HG03565 (cell line): Measurements from ENCODE around the gene ZNF74.
"Not testable (repeated sequence)": the region's sequence is repeated elsewhere in the genome, so short reads cannot be mapped to it uniquely, and the experiment has no call there.

ENCODE experiments used
- ATAC-seq: cut with Tn5 transposase; IDR thresholded peaks from one replicate; pipeline ENCODE4 v1.9.1; 2021; ENCODE audit warnings: mild to moderate bottlenecking, moderate library complexity; ENCODE audit not compliant: unreplicated experiment

ZNF74 gene

GRCh38 chr22:20441631-20442484 is 47.9 kb downstream of the ZNF74 start:
- ATAC-seq = no peak

GRCh38 chr22:20442485-20443284 is 48.7 kb downstream of the ZNF74 start:
- ATAC-seq = no peak

- ATAC-seq = no peak
Measured at GRCh38 chr22:20444325-20444724, 50.4 kb downstream of the ZNF74 start.

GRCh38 chr22:20446383-20446970 is 52.5 kb downstream of the ZNF74 start:
- ATAC-seq = no peak

GRCh38 chr22:20448630-20449029 is 54.7 kb downstream of the ZNF74 start:
- ATAC-seq = no peak

- ATAC-seq = no peak
Measured at GRCh38 chr22:20449819-20450550, 56.0 kb downstream of the ZNF74 start.

GRCh38 chr22:20450551-20450906 is 56.6 kb downstream of the ZNF74 start:
- ATAC-seq = no peak

- not testable (repeated sequence) for ATAC-seq
Measured at GRCh38 chr22:20451129-20451778, 57.3 kb downstream of the ZNF74 start.

- no peak for ATAC-seq
Measured at GRCh38 chr22:20451920-20452319, 58.0 kb downstream of the ZNF74 start.

- ATAC-seq = no peak
Measured at GRCh38 chr22:20453222-20453621, 59.3 kb downstream of the ZNF74 start.

- ATAC-seq = no peak
Measured at GRCh38 chr22:20455709-20456063, 61.7 kb downstream of the ZNF74 start.

GRCh38 chr22:20456064-20456721 is 62.2 kb downstream of the ZNF74 start:
- no peak for ATAC-seq

- ATAC-seq = no peak
Measured at GRCh38 chr22:20456722-20457076, 62.7 kb downstream of the ZNF74 start.

GRCh38 chr22:20457506-20458240 is 63.7 kb downstream of the ZNF74 start:
- ATAC-seq = no peak
